ENCODE results near the gene KLK8. TPM values are rescaled to one million over a fixed set of nuclear protein-coding genes. Genes with fewer than 3 reads are reported as not detected.

The KLK8 gene, protein sequence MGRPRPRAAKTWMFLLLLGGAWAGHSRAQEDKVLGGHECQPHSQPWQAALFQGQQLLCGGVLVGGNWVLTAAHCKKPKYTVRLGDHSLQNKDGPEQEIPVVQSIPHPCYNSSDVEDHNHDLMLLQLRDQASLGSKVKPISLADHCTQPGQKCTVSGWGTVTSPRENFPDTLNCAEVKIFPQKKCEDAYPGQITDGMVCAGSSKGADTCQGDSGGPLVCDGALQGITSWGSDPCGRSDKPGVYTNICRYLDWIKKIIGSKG
- not detected for total RNA-seq
- long read RNA-seq, result 0 reads

DNA sequence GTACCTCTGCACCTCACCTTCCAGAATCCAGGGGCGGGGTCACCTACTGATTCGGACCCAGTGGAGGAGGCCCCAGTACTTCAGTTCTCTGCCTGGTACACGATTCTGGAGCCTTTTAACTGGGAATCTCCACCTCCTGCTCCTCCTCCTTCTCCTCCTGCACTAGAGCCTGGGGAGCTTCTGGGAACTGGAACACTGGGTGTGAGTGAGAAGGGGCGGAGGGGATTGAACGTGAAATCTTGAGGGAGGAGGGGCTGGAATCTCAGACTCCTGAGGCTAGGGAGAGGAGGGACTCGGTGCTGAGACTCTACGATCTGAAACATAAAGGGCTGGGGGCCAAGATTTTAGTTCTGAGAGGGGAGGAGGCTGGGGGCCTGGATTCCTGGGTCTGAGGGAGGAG lies at the start of gene KLK8:
Gene KLK8, minus strand, starts transcription at position 90 of the 400 bp plus-strand sequence. CDS start 437 bp downstream, outside the sequence.
- no peak for ATAC-seq
- intact Hi-C loops (cut with micrococcal nuclease), result no loop called here
- DNase-seq, result no peak

DNA sequence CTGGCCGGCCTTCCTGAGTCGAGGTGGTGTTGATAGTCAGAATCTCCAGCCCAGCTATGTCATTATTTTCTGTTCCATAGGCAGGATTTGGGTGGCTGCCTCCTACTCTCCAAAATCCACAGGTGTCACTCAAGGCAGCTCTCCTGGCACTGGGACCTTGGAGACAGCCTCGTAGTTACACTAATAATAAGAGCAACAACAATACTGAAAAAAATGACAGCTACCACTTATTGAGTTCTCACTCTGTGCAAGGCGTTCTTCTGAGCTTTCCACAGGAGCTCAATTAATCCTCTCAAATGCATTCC lies 45.6 kb upstream of the KLK8 start:
- ATAC-seq (no peak), DNase-seq (no peak)
- intact Hi-C loops (cut with micrococcal nuclease), result no loop called here

DNA sequence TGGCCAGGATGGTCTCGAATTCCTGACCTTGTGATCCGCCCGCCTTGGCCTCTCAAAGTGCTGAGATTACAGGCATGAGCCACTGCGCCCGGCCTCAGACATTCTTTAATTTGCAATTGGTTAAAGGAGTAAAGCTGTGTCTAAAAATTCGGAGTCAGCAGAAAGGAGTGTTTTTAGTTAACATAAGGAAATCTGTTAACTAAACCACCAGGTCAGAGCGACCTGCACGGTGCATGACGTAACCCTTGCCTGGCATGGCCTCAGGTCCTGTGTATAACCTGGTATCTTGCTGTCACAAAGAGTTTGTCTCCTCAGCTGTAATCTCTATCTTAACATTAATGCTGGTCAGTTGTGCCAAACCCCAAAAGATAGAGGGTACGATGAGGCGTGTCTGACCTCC lies 42.9 kb upstream of the KLK8 start:
- ATAC-seq, result no peak
- intact Hi-C loops (cut with micrococcal nuclease), result no loop called here
- no peak for DNase-seq

DNA sequence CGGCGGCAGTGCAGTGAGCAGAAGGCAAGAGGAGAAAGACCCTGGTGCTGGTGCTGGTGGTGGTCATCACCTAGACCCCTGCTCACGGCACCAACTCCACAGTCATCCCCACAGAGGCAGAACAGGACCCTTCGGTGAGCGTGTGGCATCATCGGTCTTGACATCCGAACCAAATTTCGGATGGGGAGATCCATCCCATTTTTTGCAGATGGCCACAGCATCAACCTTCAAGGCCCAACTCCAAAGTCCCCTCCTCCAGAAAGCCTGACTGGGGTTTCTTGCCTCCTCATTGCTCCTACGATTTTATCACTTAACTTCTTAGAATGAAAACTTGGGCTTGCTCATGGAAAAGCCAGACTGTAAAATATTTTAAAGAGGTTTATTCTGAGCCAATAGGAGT lies 42.1 kb upstream of the KLK8 start:
- intact Hi-C loops (cut with micrococcal nuclease), result no loop called here
- ATAC-seq (no peak), DNase-seq (no peak)

DNA sequence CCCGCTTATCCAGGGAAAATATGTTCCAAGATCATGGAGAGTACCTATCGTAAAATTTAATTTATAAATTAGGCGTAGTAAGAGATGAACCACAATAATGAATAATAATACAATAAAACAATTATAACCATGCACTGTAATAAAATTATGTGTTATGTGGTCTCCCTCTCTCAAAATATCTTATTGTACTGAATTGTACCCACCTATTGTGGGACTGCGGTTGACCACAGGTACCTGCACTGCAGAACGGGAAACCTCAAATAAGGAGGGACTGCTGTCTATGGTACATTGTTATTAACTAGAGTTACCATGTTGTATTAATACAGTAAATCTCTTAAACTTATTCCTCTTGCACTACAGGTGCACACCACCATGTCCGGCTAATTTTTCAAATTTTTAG lies 38.7 kb upstream of the KLK8 start:
- DNase-seq, result no peak
- ATAC-seq, result no peak
- intact Hi-C loops (cut with micrococcal nuclease), result no loop called here

DNA sequence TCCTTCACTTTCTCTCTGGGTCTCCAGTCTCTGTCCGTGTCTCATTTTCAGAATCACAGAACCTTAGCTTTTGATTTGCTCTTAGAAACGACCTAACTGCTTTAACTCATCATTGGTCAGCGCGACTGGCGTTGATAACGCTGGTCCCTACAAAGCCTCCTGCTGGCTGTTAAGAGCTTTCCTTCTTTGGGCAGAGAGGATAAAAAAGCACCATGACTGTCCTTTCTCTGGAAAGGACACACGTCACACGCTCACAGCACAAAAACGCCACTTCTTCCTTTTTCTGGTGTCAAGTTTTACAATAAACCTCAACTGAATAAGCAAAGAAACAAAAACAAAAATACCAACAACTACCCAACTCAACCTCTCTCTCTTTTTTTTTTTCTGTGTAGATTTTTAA lies 35.1 kb upstream of the KLK8 start:
- DNase-seq (no peak), ATAC-seq (no peak)
- intact Hi-C loops (cut with micrococcal nuclease), result no loop called here

DNA sequence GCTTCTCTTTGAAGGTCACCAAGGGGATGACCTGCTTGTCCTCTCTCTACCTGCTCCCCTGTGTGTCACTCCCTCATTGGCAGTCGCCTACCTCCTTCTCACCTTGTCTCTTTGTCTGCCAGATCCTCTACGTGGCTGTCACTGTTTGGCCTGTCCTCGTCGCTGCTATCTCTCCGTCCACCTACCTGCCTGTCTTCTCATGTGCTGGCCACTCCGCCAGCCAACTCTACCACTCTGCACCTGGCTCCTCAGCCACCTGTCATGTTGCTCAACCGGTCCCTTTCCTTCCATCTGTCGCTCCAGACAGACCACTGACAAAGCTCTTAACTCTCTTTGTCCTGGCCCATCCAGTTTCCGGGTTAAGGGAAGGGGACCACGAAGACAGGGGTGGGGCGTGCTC lies 33.3 kb upstream of the KLK8 start, which contains the start of gene KLK12:
Gene KLK12, minus strand, starts transcription at position 299 of the 400 bp plus-strand sequence. CDS start 381 bp downstream, outside the sequence.
- intact Hi-C loops (cut with micrococcal nuclease), result no loop called here
- no peak for ATAC-seq
- no peak for DNase-seq

DNA sequence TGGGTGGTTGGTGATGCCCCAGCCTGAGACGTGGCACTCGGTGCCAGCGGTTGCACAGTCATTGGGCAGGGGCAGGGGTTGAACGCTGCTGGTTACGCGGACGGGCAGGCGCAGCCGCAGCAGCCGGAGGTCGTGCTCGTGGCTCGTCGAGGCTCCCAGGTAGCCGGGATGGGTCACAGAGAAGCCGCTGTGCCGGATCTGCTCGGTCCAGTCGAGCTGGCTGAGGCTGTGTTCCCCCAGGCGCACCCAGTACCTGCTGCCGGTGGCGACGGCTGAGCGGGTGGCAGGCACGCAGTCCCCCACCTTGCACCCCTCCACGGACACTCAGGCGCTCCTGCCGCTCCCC lies 30.4 kb upstream of the KLK8 start:
- intact Hi-C loops (cut with micrococcal nuclease), result no loop called here

DNA sequence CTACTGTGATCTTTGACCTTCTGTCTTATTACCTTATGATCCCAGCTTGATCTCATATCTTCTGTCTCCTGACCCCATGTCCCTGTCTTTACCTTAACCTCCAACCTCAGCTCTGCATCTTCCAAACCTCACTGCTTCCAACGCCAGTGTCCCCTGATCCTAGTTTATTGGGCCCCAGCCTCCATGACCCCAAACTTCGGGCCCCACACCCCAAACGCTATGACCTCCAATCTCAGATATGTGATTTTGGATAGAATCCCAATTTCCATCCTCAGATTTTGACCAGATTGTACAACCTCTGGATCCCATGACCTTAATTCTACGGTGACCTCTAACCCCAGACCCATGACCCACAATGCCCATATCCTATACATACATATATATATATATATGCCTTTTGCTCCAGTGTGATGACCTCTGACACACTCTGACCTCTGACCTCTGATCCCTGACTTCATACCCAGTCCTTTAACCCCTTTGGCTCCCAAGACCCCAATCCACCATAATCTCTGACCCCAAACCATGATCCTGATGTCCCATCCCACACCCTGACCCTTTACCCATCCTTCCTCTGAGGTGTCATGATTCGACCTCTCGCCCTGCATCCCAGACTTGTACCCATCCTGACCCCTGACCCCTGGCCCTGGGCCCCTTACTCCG lies 29.9 kb upstream of the KLK8 start:
- ATAC-seq (no peak), DNase-seq (no peak)
- intact Hi-C loops (cut with micrococcal nuclease), result no loop called here

More for the DNA sequence above, 30.4 kb upstream of the KLK8 start:
- ATAC-seq (no peak), DNase-seq (no peak)

DNA sequence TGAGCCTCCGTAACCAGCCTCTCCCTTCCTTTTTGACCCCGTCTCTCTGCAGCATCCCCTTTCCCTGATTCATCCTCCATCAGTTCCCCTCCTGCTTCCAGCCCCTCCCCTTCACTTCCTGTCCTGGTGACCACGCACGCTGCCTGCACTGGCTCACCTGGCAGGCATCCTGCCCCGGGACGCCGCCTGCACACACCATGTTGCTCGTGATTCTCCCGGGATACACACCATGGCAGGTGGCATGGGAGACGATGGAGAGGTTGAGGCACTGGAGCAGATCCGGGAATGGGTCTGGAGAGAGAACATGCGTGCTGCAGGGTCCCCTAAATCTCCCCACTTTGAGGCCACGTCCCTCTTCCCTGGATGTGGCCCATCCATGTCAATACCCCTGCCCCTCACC lies 29.2 kb upstream of the KLK8 start:
- DNase-seq, result no peak
- ATAC-seq, result no peak
- intact Hi-C loops (cut with micrococcal nuclease), result no loop called here

DNA sequence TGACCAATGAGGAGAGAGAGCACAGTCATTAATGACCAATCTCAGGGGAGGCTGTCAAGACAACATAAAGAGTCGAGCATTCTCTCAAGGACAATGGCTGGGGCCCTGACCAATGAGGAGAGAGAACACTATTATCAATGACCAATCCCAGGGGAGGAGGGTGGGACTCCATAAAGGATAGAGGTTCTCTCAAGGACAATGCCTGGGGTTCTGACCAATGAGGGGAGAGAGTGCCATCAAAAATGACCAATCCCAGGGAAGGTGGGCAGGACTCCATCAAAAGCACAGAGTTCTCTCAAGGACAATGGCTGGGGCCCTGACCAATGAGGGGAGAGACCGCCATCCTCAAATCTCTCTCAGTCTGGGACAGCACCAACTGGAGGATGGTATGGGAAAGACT lies 28.3 kb upstream of the KLK8 start:
- no peak for DNase-seq
- intact Hi-C loops (cut with micrococcal nuclease), result no loop called here
- no peak for ATAC-seq

DNA sequence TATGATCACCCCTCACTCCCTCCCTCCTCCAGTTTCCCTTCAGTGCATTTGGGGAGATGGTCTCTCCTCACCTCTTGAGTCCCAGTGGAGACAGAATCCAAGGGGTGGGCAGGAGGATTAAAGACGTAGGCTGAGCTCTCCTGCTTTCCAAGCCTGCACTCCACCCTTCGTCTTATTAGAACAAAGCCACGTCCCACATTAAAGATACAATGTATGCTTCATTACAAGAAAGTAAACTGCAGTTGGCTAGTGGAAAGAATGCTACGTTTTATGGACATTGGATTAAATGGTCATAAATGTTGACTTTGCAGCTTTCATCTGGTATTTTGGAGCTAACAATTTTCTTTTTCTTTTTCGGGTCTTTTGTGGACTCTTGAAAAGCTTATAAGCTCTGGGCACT lies 26.5 kb upstream of the KLK8 start:
- DNase-seq (no peak), ATAC-seq (no peak)
- intact Hi-C loops (cut with micrococcal nuclease), result no loop called here

DNA sequence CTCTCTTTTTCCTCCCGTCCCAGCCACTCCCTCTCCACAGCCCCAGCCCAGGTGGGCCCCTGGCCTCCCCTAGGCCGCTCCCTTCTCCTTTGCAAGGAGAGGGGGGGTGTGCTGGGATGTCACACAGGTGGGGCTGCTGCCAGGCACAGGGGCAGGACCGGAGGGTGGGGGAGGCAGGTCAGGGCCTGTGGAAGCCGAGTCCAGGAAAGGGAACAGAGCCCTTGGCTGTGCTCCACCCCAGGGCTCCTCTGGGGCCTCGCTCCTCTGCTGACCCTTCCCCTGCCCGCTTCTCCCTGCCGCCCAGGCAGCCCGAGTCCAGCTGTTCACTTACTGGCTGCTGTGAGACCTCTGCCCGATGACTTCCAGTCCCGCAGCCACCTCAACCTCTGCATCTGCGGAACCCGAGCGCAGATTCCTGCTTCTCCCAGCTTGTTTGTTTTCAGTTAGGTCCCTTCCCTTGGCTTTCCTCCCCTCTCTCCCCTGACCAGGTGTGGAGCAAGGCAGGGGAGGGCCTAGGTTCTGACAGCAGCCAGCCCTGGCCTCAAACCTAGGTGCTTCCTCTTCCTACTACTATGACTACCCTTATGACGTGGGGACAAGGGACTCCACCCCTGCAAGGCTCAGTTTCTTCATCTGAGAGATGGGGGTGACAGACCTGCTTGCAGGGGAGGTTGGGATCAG lies 25.9 kb upstream of the KLK8 start:
- intact Hi-C loops (cut with micrococcal nuclease), result no loop called here
- ATAC-seq, result no peak

DNA sequence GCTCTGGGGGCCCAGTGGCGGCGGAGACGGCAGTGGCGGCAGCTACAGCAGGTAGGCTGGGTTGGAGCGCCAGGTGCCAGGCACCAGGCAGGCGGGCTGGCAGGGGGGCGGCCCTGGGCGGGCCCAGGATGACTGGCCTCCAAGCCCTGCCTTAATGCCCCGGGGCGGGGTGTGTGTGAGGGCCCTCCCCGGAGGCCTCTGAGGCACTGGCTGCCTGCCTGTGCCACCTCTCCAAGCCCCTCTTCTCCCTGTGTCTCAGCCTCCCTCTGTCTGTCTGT lies 25.1 kb upstream of the KLK8 start, which contains the start of gene KLK11:
Gene KLK11, minus strand, starts transcription at position 63 of the 278 bp plus-strand sequence. CDS start 985 bp downstream, outside the sequence.
- intact Hi-C loops (cut with micrococcal nuclease), result no loop called here
- DNase-seq (no peak), ATAC-seq (no peak)

More for the DNA sequence above, 25.9 kb upstream of the KLK8 start:
- DNase-seq, result no peak

DNA sequence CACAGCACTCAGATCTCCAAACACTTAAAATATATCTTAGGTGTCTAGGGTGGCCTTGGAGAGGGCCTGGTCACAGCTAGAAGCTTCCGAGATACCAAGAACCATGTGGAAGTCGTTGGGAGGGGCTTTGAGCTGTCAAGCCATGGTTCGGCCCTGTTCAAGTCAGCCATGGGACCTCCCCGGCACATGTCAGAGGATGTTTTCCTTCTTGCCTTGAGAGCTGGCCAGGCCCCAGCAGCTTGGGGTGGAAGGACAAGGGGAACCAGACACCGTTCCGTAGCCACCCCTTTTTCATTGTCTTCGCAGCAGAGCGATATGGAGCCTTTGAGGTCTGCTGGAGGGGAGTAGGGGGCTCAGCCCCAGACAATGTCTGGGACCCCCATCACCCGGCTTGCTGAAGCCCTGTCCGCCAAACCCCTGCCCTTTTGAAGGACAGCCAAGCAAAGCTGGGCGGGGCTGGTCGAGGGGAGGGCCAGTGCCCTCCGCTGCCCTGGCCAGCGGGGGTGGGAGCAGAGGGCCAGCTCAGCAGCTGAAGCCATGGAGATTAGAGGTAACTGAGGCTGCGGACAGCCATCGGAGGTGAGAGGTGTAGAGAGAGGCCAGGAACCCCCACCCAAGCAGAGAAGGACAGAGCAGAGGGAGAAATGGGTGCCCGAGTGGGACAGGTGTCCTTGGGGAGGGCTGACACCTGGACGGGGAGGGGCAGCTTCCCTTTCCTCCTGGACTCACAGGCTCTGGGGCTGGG lies 24.6 kb upstream of the KLK8 start:
- intact Hi-C loops (cut with micrococcal nuclease), result no loop called here
- DNase-seq (no peak), ATAC-seq (no peak)

DNA sequence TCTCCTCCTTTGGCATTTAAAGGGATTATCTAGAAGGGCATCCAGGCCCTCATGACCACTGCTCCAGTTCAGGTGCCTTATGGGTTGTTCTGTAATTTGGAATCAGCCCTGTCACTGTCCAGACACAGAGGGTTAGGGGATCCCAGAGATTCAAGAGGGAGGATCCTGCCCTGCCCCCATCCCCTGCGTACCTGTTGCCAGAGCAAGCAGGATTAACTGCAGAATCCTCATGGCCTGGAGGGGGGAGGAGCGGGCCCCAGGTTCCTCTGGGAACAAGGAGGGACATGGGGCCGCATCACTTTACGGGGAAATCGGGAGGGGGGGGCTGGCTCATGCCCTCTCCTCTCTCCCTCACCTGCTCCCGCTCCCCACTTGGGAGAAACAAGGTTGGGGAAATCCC lies 24.0 kb upstream of the KLK8 start:
- intact Hi-C loops (cut with micrococcal nuclease), result no loop called here
- no peak for ATAC-seq
- DNase-seq, result no peak

DNA sequence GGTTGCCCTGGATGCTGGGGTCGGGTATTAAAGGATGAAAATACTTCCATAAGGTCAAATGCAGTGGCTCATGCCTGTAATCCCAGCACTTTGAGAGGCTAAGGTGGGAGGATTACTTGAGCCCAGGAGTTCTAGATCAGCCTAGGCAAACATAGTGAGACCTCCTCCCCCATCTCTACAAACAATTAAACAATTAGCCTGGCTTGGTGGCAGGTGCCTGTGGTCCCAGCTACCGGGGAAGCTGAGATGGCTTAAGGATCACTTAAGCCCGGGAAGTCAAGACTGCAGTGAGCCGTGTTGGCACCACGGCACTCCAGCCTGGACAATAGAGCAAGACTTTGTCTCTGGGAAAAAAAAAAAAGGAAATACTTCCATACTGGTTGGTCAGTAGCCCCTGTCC lies 23.5 kb upstream of the KLK8 start:
- no peak for DNase-seq
- no peak for ATAC-seq
- intact Hi-C loops (cut with micrococcal nuclease), result loop anchor here (5.0 kb wide), 1 partner anchor 72 kb away; no protein-coding TSS in a partner anchor

DNA sequence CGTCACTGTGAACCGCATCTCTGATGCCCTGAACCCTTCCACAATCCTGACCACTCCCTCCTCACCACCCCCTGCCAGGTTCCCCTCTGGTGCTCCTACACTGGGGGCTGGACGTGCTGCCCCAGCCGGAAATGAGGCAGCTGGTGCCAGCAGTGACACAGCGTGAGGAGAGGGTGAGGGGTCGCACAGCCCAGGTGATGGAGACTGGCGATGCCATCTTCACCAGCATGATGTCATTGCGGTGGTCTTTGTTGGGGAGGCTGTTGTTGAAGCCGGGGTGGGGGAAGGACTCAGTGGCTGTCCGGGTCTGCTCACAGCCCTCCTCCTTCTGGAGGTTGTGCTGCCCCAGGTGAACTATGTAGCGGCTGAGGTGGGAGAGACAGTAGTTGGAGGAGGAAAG lies 22.5 kb upstream of the KLK8 start:
- ATAC-seq (no peak), DNase-seq (no peak)
- intact Hi-C loops (cut with micrococcal nuclease), result loop anchor here (5.0 kb wide), 1 partner anchor 73 kb away; no protein-coding TSS in a partner anchor

DNA sequence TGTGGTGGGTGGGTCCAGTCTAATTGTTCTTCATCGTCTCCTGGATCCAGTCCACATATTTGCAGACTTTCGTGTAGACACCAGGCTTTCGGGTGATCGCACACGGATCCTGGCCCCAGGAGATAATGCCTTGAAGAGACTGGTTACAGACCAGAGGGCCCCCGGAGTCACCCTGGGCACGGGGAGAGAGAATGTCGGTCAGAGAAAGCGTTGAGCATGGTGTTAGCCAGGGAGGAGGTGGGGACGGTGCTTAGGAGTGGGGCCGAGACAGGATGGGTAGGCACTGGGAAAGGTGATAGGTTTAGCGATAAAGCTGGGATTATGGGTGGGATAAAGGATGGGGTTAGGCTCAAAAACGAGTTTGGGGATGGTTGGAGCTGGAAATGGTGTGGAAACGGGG lies 21.1 kb upstream of the KLK8 start:
- intact Hi-C loops (cut with micrococcal nuclease), result loop anchor here (5.0 kb wide), 1 partner anchor 75 kb away; no protein-coding TSS in a partner anchor
- no peak for DNase-seq

More for the DNA sequence above, 21.1 kb upstream of the KLK8 start:
- ATAC-seq, result no peak
